Measurements from ENCODE around the gene CYB5R3.
A peak's percentile ranks its signal among the peaks of the same experiment; 100 is the strongest.
"Not testable (repeated sequence)": the region's sequence is repeated elsewhere in the genome, so short reads cannot be mapped to it uniquely, and the experiment has no call there.

CYB5R3 gene

GRCh38 chr22:42604403-42604802 lies 44.8 kb downstream of the CYB5R3 start:
- DNase-seq (ENCODE audit: low read depth in 1 of 2, low spot score in 1 of 2): no peak

DNA sequence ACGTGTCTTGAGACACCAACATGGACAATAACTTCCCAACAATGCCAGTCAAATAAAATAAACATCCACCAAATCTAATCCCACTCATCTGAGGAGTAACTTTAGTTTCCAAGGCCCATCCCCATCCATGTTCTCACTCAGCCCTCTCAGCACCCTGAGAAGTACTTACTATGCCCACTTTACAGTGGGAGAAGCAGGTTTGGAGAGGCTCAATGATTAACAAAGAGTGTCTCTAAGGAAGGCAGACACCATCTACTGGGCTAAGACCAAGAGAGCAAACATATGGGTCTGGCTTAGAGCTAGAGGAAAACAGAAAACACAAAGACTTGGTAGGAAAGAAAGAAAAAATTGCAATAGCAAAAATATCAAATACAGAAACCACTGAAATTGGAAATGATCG lies 45.8 kb downstream of the CYB5R3 start:
- DNase-seq (ENCODE audit: low read depth in 1 of 2, low spot score in 1 of 2): no peak

GRCh38 chr22:42602470-42602869 lies 46.7 kb downstream of the CYB5R3 start:
- DNase-seq (ENCODE audit: low read depth in 1 of 2, low spot score in 1 of 2): no peak

DNA sequence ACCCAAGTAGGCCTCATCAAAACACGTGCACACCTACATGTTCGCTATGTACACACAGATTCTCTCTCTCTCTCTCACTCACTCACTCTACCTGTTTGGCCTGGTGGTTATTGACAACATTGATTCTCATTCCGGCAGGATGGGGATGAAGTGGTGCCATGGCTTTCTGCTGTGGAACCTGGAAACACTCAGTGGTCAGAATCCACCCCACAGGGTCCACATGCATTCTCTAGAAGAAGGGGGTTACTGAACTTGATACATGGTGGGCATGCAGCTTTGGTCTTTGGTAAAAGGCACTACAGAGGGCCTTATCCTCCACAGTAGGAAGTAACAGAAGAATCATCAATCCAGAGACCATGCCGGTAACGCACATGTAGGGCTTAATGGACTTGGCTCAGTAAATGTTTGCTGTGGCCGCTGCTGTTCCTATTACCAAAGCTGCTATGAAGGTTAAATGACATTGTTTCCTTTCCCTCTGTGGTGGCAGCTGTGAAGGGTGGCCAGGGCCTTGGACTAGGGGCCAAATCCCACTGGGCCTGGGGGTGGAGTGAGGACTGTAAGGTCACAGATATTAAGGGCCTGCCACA lies 47.2 kb downstream of the CYB5R3 start:
- no peak for DNase-seq (ENCODE audit: low read depth in 1 of 2, low spot score in 1 of 2)

- DNase-seq (ENCODE audit: low read depth in 1 of 2, low spot score in 1 of 2): no peak
Observed at GRCh38 chr22:42596863-42597530, 52.2 kb downstream of the CYB5R3 start.

DNA sequence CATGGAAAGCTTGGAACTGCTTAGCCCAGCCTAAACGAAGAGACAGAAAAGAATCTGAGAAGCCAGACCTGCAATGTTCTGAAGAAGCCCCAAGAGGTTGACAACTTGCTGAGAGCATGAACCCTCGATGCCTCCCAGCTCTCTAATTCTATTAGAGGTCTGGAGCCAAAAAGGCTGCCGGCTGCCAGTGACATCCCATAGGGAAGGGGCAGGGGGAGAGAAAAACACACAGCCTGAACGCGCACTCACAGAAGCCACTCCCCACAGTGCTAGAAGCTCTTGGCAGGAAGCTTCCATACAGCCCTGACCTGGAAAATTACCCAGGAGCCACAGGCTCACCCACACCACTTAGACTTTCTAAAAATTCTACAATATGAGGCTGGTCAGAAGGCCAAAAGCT lies 52.9 kb downstream of the CYB5R3 start:
- no peak for DNase-seq (ENCODE audit: low read depth in 1 of 2, low spot score in 1 of 2)

DNA sequence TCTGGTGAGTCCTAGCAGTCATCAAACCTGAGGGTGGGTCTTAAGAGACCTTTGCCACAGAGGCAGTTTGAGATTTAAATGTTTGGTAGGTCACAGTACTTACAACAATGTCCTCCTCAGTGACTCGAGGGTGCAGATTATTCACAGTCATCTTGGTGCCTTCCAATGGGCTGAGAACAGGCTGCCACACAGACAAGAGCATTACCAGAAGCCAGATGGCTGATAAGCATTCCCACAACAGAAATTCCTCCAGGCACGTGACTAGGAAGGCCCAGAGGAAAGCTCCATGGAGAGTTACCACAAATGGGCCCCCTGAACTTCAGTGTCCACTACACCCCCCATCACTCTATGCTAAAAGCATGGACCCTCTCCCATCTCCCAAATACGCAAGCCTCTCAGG lies 53.8 kb downstream of the CYB5R3 start:
- no peak for DNase-seq (ENCODE audit: low read depth in 1 of 2, low spot score in 1 of 2)

GRCh38 chr22:42591987-42592386 lies 57.2 kb downstream of the CYB5R3 start:
- no peak for DNase-seq (ENCODE audit: low read depth in 1 of 2, low spot score in 1 of 2)

DNA sequence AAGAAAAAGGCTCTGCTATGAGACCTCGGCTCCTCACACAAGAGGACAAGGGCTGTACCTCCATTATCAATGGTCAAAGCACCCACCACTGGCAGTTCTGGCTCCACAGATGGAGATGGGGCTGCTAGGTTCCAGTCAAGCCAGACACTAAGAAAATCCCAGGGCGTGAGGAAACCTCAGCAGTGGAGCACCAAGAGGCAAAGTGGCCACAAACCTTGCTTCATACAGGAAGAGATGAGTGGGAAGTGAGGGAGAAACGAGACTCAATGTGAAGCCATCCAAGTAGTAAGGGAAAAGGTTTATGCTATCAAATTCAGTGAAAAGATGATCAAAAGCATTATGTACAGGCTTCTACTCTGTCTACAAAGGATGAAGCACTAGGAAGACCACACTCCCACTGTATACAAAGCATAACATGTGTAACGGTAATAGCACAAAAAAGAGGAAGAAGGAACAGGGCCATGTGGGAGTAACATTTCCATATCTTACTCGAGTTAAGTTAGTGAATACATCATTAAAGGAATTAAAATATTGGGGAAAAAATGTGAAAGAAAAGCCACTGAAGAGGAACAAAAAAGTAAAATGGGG lies 61.5 kb downstream of the CYB5R3 start:
- DNase-seq (ENCODE audit: low read depth in 1 of 2, low spot score in 1 of 2): no peak

DNA sequence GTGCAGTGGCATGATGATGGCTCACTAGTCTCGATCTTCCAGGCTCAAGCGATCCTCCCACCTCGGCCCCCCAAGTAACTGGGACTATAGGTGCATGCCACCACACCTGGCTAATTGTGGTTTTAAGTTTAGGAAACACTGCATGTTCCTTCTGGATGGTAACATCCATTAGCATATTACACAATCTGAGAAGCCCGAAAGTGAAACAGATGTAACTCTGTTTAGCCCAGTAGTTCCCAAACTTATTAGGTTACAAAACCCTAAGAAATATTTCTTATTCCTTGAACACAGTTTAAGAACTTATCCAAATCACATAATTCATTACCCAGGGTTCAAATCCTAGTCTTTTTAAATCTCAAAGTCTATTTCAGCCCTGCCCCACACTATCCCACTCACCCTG lies 62.8 kb downstream of the CYB5R3 start:
- DNase-seq (ENCODE audit: low read depth in 1 of 2, low spot score in 1 of 2): no peak

GRCh38 chr22:42585096-42585495 lies 64.1 kb downstream of the CYB5R3 start:
- DNase-seq (ENCODE audit: low read depth in 1 of 2, low spot score in 1 of 2): no peak

GRCh38 chr22:42584364-42584940 lies 64.7 kb downstream of the CYB5R3 start:
- DNase-seq (ENCODE audit: low read depth in 1 of 2, low spot score in 1 of 2): no peak

DNA sequence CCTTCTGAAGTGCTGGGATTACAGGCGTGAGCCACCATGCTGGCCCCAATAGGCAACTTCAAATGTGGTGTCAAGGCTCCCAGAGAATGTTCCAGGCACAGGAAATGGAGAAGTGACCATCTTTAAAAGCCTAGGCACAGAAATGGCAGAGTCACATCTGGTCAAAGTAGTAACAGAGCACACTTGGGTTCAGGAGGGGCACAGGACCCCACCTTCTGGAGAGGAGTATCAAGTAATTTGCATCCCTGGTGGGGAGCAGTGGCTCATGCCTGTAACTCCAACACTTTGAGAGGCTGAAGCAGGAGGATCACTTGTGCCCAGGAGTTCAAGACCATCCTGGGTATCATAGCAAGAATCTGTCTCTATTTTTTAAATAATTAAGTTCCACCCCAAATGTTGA lies 66.2 kb downstream of the CYB5R3 start:
- DNase-seq (ENCODE audit: low read depth in 1 of 2, low spot score in 1 of 2): no peak

DNA sequence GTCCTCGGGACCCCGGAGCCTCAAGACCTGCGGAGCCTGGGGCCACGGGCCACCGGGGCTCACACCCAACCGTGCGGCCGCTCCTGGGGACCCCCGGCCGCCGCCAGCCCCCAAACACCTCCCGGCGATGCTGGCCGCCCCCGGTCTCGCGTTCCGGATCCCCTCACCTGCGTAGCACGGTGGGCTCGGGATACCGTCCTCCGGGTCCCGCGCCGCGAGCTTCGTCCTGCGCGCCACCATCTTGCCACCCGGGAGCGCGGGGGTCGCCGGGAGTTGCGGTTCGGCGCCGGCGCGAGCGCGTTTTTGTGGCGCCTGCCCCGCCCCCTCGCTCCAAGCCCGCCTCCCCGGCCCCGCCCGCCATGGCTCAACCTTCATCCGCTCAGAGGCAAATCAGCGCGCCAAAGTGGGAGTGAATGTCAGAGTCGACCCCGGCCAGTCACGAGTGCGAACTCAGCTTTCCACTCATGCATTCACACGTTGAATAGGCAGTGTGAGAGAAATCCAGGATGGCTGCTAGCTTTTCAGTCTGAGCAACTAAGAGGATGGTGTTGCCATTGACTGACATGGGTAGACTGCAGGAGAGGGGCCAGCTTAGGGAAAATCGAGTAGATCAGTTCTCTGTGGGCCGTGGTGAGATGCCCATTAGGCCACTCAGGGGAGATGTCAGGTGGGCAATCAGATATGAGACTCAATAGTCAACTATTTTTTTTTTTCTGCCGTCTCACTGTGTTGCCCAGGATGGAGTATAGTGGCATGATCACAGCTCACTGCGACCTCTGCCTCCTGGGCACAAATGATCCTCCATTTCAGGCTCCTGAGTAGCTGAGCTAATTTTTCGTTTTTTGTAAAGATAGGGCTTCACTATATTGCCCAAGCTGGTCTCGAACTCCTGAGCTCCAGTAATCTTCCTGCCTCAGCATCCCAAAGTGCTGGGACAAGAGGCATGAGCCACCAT lies 67.2 kb downstream of the CYB5R3 start:
- peak; percentile 65 to 81 for DNase-seq (ENCODE audit: low read depth in 1 of 2, low spot score in 1 of 2)

GRCh38 chr22:42581194-42581761 lies 67.9 kb downstream of the CYB5R3 start:
- not testable (repeated sequence) for DNase-seq (ENCODE audit: low read depth in 1 of 2, low spot score in 1 of 2)

DNA sequence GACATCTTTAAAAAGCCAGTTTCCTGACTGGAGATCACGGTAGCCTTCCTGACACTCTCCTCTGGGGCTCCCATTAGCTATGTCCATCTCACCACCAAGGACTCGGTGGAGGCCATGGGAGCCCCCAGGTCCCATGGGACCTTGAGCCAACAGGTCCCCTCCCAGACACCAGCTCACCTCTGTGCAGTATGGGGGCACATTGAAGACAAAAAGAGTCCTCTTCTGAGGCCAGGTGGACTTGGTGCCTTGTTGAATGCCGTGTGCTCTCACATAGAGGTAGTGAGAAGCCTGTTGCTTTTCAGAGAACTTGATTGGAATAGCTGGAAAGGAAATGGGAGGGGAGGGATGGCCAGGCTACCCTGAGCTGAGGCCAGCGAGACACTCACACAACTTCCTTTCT lies 69.2 kb downstream of the CYB5R3 start:
- DNase-seq (ENCODE audit: low read depth in 1 of 2, low spot score in 1 of 2): not testable (repeated sequence)

DNA sequence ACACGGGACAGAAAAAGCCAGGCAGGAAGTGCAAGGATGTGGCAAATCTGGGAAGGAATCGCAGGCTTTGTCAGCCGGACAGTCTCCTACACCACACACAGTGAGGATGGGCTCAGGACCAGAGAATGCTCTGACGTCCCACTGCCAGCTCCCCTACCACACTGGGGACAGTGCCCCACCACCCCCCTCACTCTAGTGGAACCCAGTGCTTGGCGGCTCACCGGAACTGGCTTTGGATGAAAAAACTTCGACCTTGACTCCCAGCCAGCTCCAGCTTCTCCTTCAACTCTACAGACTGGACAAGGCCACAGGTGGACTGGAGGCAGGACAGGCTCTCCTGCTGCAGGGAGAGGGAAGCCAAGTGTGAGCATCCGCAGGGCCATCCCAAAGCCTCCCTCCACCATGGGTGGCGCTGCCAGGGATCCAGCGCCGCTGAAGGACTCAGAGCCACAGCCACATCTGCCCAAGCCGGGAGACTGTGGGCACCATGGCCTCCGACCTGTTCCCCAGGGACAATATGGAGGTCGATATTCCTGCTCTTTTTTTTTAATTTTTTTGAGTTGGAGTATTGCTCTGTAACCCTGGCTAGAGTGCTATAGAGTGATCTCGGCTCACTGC lies 71.5 kb downstream of the CYB5R3 start:
- DNase-seq (ENCODE audit: low read depth in 1 of 2, low spot score in 1 of 2): no peak

GRCh38 chr22:42577141-42577540 lies 72.1 kb downstream of the CYB5R3 start:
- not testable (repeated sequence) for DNase-seq (ENCODE audit: low read depth in 1 of 2, low spot score in 1 of 2)

- DNase-seq (ENCODE audit: low read depth in 1 of 2, low spot score in 1 of 2): not testable (repeated sequence)
Observed at GRCh38 chr22:42575996-42576574, 73.1 kb downstream of the CYB5R3 start.

DNA sequence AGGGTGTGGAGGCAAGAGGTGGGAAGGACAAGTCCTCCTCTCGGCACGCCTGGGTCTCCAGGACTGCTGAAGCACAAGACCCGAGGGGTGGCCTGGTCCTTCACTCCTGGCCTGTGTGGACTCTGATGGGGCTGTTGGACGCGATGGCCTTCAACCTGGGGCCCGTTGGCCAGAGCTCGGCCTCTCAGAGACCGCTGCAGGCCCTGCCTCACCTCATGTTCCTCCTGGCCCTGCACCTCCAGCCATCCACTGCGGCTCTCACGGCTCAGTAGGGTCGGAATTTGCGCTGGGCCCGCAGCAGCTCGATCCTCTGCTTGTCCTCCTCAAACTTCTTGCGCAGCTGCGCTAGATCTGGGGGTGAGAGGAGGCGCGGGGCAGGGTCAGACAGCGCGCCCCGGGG lies 74.7 kb downstream of the CYB5R3 start:
- not testable (repeated sequence) for DNase-seq (ENCODE audit: low read depth in 1 of 2, low spot score in 1 of 2)

Data from stimulated activated CD4-positive, alpha-beta T cell treated with anti-CD3 and anti-CD28 coated beads, Interleukin-15, amount 100 ng/mL, for 1 hour (primary cell).